WTC11 (cell line): Measurements from ENCODE around the gene NAALADL2. TPM values are rescaled to one million over a fixed set of nuclear protein-coding genes. Genes with fewer than 3 reads are reported as not detected.

ENCODE experiments used
- ATAC-seq: fragments of 200-7000 bp; cut with Tn5 transposase; 2 replicates; pipeline ENCODE4 v1.10.0; 2021; ENCODE audit warnings: mild to moderate bottlenecking, moderate library complexity
- CTCF ChIA-PET: fragments of 300-600 bp; sonication (Branson Sonifier 250); formaldehyde crosslinking; loops from one replicate; lab custom pipeline; 2021; ENCODE audit warnings: antibody characterized with exemption; lab: Charles Lee
- POLR2A ChIA-PET: fragments of 350-600 bp; sonication (Branson Sonifier 250); formaldehyde crosslinking; loops from one replicate; lab custom pipeline; 2021; ENCODE audit warnings: antibody characterized with exemption; lab: Charles Lee
- DNase-seq: peaks from one replicate; pipeline ENCODE4 v3.0.0; 2021; ENCODE audit warnings: low spot score
- H3K27ac Mint-ChIP-seq: 2 replicates; pipeline ENCODE4 v1.8.0; 2021; ENCODE audit warnings: mixed read lengths
- H3K27me3 Mint-ChIP-seq: 2 replicates; pipeline ENCODE4 v1.8.0; 2021; ENCODE audit warnings: low read depth, mild to moderate bottlenecking, moderate library complexity, mixed read lengths
- H3K36me3 Mint-ChIP-seq: 2 replicates; pipeline ENCODE4 v1.8.0; 2021; ENCODE audit warnings: mixed read lengths
- H3K4me1 Mint-ChIP-seq: 2 replicates; pipeline ENCODE4 v1.8.0; 2022; ENCODE audit warnings: mixed read lengths
- H3K4me3 Mint-ChIP-seq: 2 replicates; pipeline ENCODE4 v1.8.0; 2021; ENCODE audit warnings: mild to moderate bottlenecking, moderate library complexity, mixed read lengths
- H3K9me3 Mint-ChIP-seq: 2 replicates; pipeline ENCODE4 v1.8.0; 2021; ENCODE audit warnings: mixed read lengths
- ATF6 ChIP-seq: sonication (generic); formaldehyde crosslinking; IDR thresholded peaks from 2 replicates; pipeline ENCODE4 v1.8.1; 2023; ENCODE audit warnings: mild to moderate bottlenecking, missing genetic modification reagents
- E2F1 ChIP-seq: sonication (generic); formaldehyde crosslinking; IDR thresholded peaks from 2 replicates; pipeline ENCODE4 v1.8.0; 2022; ENCODE audit warnings: mild to moderate bottlenecking, missing genetic modification reagents
- ERG ChIP-seq: fragments of 250-450 bp; sonication (Bioruptor Pico); IDR thresholded peaks from 2 replicates; pipeline ENCODE4 v1.8.0; 2021; ENCODE audit warnings: mild to moderate bottlenecking
- FOXP4 ChIP-seq: sonication (generic); formaldehyde crosslinking; IDR thresholded peaks from 2 replicates; pipeline ENCODE4 v1.8.0; 2022; ENCODE audit warnings: mild to moderate bottlenecking, missing genetic modification reagents
- GABPB1 ChIP-seq: sonication (generic); formaldehyde crosslinking; IDR thresholded peaks from 2 replicates; pipeline ENCODE4 v1.8.1; 2023; ENCODE audit warnings: mild to moderate bottlenecking, missing genetic modification reagents
- IRF2 ChIP-seq: sonication (generic); formaldehyde crosslinking; IDR thresholded peaks from 2 replicates; pipeline ENCODE4 v1.8.0; 2022; ENCODE audit warnings: low read depth, missing genetic modification reagents, borderline replicate concordance
- KAT7 ChIP-seq: sonication (generic); formaldehyde crosslinking; IDR thresholded peaks from 2 replicates; pipeline ENCODE4 v1.8.1; 2023; ENCODE audit warnings: missing genetic modification reagents, mild to moderate bottlenecking, borderline replicate concordance
- MAX ChIP-seq: sonication (generic); formaldehyde crosslinking; IDR thresholded peaks from 2 replicates; pipeline ENCODE4 v1.8.0; 2022; ENCODE audit warnings: mild to moderate bottlenecking, missing genetic modification reagents
- MLX ChIP-seq: sonication (generic); formaldehyde crosslinking; IDR thresholded peaks from 2 replicates; pipeline ENCODE4 v1.8.1; 2023; ENCODE audit warnings: mild to moderate bottlenecking, missing genetic modification reagents, moderate library complexity
- NFATC4 ChIP-seq: fragments of 250-450 bp; sonication (Bioruptor Pico); IDR thresholded peaks from 2 replicates; pipeline ENCODE4 v1.9.0; 2021; ENCODE audit warnings: mild to moderate bottlenecking
- NFE2L1 ChIP-seq: sonication (generic); formaldehyde crosslinking; IDR thresholded peaks from 2 replicates; pipeline ENCODE4 v1.8.1; 2023; ENCODE audit warnings: missing genetic modification reagents
- NR1H2 ChIP-seq: sonication (generic); formaldehyde crosslinking; IDR thresholded peaks from 2 replicates; pipeline ENCODE4 v1.9.0; 2021; ENCODE audit warnings: mild to moderate bottlenecking, moderate library complexity, missing genetic modification reagents
- NR2C2 ChIP-seq: sonication (generic); formaldehyde crosslinking; IDR thresholded peaks from 2 replicates; pipeline ENCODE4 v1.8.0; 2022; ENCODE audit warnings: mild to moderate bottlenecking, missing genetic modification reagents
- NR3C1 ChIP-seq: sonication (generic); formaldehyde crosslinking; conservative IDR thresholded peaks from 2 replicates; pipeline ENCODE4 v1.8.1; 2023; ENCODE audit warnings: low read depth, mild to moderate bottlenecking, missing genetic modification reagents
- PREB ChIP-seq: sonication (generic); formaldehyde crosslinking; IDR thresholded peaks from 2 replicates; pipeline ENCODE4 v1.8.1; 2022; ENCODE audit warnings: mild to moderate bottlenecking, missing genetic modification reagents, moderate library complexity, borderline replicate concordance
- SMAD4 ChIP-seq: sonication (generic); formaldehyde crosslinking; IDR thresholded peaks from 2 replicates; pipeline ENCODE4 v1.8.0; 2022; ENCODE audit warnings: mild to moderate bottlenecking, missing genetic modification reagents
- SOX15 ChIP-seq: fragments of 250-450 bp; sonication (Bioruptor Pico); IDR thresholded peaks from 2 replicates; pipeline ENCODE4 v1.9.0; 2021; ENCODE audit warnings: mild to moderate bottlenecking
- SP1 ChIP-seq: sonication (generic); formaldehyde crosslinking; conservative IDR thresholded peaks from 2 replicates; pipeline ENCODE4 v1.8.1; 2022; ENCODE audit warnings: missing genetic modification reagents
- ZNF138 ChIP-seq: sonication (generic); formaldehyde crosslinking; conservative IDR thresholded peaks from 2 replicates; pipeline ENCODE4 v1.8.1; 2022; ENCODE audit warnings: mild to moderate bottlenecking, moderate library complexity, missing genetic modification reagents
- ZNF232 ChIP-seq: sonication (generic); formaldehyde crosslinking; IDR thresholded peaks from 2 replicates; pipeline ENCODE4 v1.8.0; 2022; ENCODE audit warnings: mild to moderate bottlenecking, missing genetic modification reagents
- ZNF317 ChIP-seq: sonication (generic); formaldehyde crosslinking; IDR thresholded peaks from 2 replicates; pipeline ENCODE4 v1.8.1; 2023; ENCODE audit warnings: low read depth, mild to moderate bottlenecking, moderate library complexity, missing genetic modification reagents, borderline replicate concordance
- ZNF423 ChIP-seq: fragments of 250-450 bp; sonication (Bioruptor Pico); IDR thresholded peaks from 2 replicates; pipeline ENCODE4 v2.1.2; 2022; ENCODE audit warnings: mild to moderate bottlenecking, moderate library complexity
- total RNA-seq: library from RNA; stranded (reverse); gene quantifications from 3 replicates; pipeline ENCODE4 v1.2.3, GENCODE V29; 2021

NAALADL2 gene
- total RNA-seq, 1 experiment from 2014 or later, result 1.2 TPM

GRCh38 chr3:174869448-174869847 is 10.3 kb downstream of the NAALADL2 start (continued):
- TF ChIP-seq FOXP4 (CRISPR knock-in tag) (no peak), PREB (CRISPR knock-in tag) (no peak), ZNF138 (no peak)

- TF ChIP-seq MAX, result no peak
- TF ChIP-seq IRF2, result no peak
- no peak for TF ChIP-seq NR2C2 (CRISPR knock-in tag)
- no peak for TF ChIP-seq E2F1
- TF ChIP-seq KAT7 (CRISPR knock-in tag), result no peak
- no peak for TF ChIP-seq ZNF317
- TF ChIP-seq MLX (CRISPR knock-in tag), result no peak
- TF ChIP-seq SP1 (CRISPR knock-in tag), result no peak
- no peak for TF ChIP-seq GABPB1 (CRISPR knock-in tag)
- TF ChIP-seq NR3C1, result no peak
- TF ChIP-seq SMAD4 (CRISPR knock-in tag), result no peak
- TF ChIP-seq SOX15 (CRISPR knock-in tag), result no peak
- no peak for TF ChIP-seq ZNF232
- ChIA-PET CTCF (no interaction called here), POLR2A (no interaction called here)
- Mint-ChIP-seq H3K4me3 (no peak overlapping the region), H3K9me3 (no peaks in the 10 kb centered on the region), H3K27me3 (no peaks in the 10 kb centered on the region), H3K36me3 (no peaks in the 10 kb centered on the region), H3K4me1 (peaks cover 31% of the 10 kb centered on the region), H3K27ac (no peak overlapping the region)
- no peak for DNase-seq
- ATAC-seq, result no peak
Observed at GRCh38 chr3:174873832-174874657, 14.9 kb downstream of the NAALADL2 start.

- Mint-ChIP-seq H3K27me3 (no peaks in the 10 kb centered on the region), H3K36me3 (peaks cover 4% of the 10 kb centered on the region), H3K4me1 (no peaks in the 10 kb centered on the region; the same call in 1 of the 2 replicates), H3K9me3 (peaks cover 34% of the 10 kb centered on the region), H3K4me3 (no peak overlapping the region), H3K27ac (no peak overlapping the region)
- ChIA-PET POLR2A (no interaction called here), CTCF (no interaction called here)
- ATAC-seq (no peak), DNase-seq (no peak)
- no peak for TF ChIP-seq NR1H2
- TF ChIP-seq IRF2, result no peak
- TF ChIP-seq ATF6 (CRISPR knock-in tag), result no peak
- no peak for TF ChIP-seq NFATC4 (CRISPR knock-in tag)
- no peak for TF ChIP-seq ERG (CRISPR knock-in tag)
- no peak for TF ChIP-seq NFE2L1 (CRISPR knock-in tag)
- TF ChIP-seq ZNF423, result no peak
Observed at GRCh38 chr3:174882789-174883188, 23.7 kb downstream of the NAALADL2 start.
